Retina (tissue), 1 donor: Measurements from ENCODE around the gene PLD1.
A peak's percentile ranks its signal among the peaks of the same experiment; 100 is the strongest.
"Not testable (repeated sequence)": the region's sequence is repeated elsewhere in the genome, so short reads cannot be mapped to it uniquely, and the experiment has no call there.

ENCODE experiments used
- DNase-seq: peaks from one replicate; pipeline ENCODE4 v3.0.0-alpha.2; 2016

Gene PLD1

GRCh38 chr3:171606151-171606751 is 204.0 kb downstream of the PLD1 start:
- no peak for DNase-seq

- DNase-seq = no peak
Measured at GRCh38 chr3:171604370-171604769, 205.9 kb downstream of the PLD1 start.

DNA sequence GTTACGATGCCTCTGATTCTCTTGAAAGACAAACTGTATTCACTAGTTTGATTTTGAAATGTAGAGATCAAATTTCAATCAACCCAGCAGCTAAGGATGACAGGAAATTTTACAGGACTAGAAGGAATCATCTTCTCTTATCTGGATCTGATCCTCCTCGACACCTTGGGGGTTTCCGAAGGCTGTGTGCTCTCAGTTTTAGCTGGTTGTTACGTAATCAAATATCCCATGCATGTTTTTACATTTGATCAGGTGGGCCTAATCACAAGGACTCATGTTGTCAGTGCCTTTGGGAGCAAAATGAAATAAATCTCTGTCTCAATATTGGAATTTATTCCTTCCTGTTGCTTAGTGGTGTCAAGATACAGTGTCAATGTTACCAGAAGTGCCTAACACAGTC is 208.2 kb downstream of the PLD1 start:
- no peak for DNase-seq

DNA sequence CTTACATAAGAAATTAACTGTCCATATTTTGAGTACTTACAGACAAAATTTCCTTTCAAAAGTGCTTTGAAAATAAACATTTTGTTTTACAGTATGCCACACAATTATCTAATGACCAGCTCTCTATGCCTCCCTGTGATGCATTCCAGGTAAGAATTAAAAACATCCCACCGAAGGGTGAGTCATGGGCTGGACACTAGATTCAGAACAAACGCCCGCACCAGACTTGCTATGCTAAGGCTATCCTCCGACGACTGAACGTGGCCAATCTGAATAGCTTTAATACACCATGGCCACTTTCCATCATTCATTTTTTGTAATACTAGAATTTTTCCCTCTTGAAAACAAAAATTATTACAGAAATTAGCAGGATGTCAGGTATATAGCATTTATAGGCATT is 210.3 kb downstream of the PLD1 start:
- no peak for DNase-seq

- DNase-seq = no peak
Measured at GRCh38 chr3:171598990-171599389, 211.3 kb downstream of the PLD1 start.

DNA sequence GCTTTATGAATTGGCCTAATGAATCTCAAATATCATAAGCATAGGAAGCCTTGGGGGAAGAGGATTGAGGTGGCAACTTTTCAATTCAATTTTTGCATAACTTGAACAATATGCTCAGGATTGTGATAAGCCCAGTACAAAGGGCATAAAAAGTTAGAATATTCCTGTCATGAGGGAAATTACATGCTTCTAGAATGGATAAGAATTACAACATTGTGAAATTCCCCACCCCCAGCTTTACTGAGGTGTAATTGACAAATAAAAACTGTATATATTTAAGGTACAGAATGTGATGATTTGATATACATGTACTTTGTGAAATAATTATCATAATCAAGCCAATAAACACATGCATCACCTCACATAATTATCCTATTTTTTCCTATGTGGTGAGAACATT is 217.5 kb downstream of the PLD1 start:
- no peak for DNase-seq

DNA sequence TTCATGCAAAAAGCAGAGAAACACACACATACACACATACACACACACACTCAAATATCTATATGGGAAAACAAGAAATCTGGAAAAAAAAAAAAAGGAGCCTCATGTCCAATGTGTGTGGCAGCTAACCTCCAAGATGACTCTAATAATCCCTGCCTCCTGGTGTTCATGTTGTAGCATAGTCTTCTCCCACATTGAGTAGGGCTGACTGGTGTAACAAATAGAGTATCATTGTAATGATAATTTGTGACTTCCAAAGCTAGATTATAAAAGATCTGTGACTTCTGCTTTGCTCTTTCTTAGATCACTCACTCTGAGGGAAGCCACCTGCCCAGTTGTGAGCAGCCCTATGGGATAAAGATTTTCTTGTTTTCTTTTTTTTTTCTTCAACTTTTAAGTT is 219.2 kb downstream of the PLD1 start:
- no peak for DNase-seq

- no peak for DNase-seq
Measured at GRCh38 chr3:171586274-171586673, 224.0 kb downstream of the PLD1 start.

GRCh38 chr3:171585039-171585438 is 225.2 kb downstream of the PLD1 start:
- DNase-seq = no peak

GRCh38 chr3:171584100-171584499 is 226.2 kb downstream of the PLD1 start:
- no peak for DNase-seq

DNA sequence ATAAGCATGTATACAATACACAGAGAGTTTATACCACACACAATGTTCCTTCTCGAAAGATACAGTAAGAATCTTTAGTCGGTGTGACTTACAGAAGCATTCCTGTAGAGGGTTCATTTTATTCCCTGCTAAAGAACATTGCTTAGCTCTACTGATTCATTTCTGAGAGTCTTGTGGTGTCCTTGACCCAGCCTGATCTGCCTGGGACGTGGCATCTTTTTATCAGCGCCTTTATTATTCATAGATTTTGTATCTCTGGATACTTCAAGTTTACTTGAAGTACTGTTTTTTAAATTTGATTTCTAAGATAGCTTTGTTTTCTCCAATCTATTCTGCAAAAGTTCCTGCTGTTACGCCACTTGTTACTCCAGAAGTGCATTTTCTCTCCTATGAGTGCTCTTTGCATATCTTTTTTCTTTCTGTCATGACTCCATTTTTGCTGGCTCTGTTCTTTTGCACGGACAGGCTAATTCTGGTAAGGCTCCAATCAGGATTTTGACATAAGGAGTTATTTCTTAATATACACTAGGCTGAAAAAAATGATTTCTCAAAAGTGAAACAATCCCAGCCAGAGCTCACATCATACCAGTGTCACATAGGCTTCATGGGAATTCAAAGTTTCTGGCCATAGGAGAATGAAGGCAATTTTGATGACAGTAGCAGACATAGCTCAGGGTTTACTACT is 235.6 kb downstream of the PLD1 start:
- DNase-seq = no peak

GRCh38 chr3:171569571-171570132 is 240.6 kb downstream of the PLD1 start:
- no peak for DNase-seq

GRCh38 chr3:171568766-171569165 is 241.5 kb downstream of the PLD1 start:
- no peak for DNase-seq

DNA sequence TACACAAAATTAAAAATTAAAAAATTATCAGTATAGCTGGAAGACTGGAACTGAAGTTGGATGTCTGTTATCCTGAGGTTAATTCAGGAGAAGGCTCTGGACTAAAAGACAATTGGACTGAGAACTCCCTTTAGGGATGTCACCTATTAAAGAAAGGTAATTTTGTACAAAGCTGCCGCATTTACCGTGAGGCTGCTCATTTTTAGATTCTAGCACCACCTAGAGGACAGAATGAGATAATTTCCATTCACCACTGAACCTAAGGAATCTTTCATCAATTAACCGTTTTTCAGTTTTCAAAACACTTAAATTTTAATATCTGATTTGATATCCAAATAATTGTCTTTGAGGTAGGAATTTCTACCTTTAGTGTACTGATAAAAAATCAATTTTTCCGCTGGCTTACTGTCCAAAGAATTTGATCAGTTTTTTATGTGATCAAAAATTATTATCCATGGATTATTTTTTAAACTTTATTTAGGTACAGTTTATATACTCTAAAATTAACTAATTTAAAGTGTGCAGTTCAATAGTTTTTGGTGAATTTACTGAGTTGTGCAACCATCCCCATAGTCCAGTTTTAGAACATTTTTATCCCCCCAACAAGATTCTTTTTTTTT is 243.4 kb downstream of the PLD1 start:
- peak; percentile 43 for DNase-seq

GRCh38 chr3:171565481-171566058 is 244.7 kb downstream of the PLD1 start:
- DNase-seq = no peak

- no peak for DNase-seq
Measured at GRCh38 chr3:171564748-171565480, 245.4 kb downstream of the PLD1 start.

DNA sequence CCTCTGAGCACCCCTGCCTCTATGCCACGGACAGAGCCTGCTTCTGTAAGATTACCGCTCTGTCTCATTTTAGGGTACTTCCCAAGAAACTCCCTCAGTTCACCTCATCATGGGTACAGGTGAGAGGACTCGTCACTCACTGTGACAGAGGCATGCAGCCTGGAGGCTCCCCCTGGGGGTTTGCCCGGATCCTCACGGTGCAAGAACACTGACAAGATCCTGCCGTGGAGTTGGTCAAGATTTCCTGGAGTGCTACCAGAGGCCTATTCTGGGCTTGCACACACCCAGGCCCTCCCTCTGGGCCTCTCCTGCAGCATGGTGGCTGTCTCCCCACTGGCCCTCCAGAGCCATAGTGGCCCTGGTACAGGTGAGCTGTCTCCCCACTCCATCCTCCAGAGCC is 247.0 kb downstream of the PLD1 start:
- no peak for DNase-seq

DNA sequence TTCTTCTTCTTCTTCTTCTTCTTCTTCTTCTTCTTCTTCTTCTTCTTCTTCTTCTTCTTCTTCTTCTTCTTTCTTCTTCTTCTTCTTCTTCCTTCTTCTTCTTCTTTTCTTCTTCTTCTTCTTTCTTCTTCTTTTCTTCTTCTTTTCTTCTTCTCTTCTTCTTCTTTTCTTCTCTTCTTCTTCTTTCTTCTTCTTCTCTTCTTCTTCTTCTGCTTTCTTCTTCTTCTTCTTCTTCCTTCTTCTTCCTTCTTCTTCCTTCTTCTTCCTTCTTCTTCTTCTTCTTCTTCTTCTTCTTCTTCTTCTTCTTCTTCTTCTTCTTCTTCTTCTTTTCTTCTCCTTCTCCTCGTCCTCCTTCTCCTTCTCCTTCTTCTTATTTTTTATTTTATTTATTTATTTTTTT is 247.8 kb downstream of the PLD1 start:
- not testable (repeated sequence) for DNase-seq

DNA sequence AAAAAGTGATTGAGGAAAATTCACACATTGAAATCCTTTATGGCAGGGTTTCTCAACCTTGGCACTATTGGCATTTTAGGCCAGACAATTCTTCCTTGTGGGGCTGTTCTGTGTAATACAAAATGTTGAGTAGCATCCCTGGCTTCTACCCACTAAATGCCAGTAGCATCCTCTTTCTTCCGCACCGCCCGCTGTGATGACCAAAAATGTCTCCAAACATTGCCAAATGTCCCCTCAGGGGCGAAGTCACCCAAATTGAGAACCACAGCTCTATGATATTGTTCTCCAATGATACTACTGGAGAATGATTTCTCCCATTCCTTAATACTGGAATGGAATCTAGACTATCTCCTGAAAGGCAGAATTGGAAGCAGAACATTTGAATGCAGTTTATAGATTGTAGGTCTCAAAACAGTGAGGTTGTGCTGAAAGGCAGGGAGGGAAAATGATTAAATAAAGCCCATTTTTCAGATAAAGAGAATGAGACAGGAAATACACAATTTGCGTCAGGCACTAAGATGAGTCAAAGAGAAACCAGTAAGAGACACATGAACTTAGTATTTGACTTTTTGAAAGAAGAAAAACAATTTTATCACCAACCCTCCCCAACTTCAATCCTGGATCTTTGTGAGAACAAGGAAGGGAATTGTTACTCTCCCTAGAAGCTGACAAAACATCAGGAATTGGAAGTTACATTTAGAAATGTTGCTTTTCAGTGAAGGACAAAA is 248.5 kb downstream of the PLD1 start:
- no peak for DNase-seq

DNA sequence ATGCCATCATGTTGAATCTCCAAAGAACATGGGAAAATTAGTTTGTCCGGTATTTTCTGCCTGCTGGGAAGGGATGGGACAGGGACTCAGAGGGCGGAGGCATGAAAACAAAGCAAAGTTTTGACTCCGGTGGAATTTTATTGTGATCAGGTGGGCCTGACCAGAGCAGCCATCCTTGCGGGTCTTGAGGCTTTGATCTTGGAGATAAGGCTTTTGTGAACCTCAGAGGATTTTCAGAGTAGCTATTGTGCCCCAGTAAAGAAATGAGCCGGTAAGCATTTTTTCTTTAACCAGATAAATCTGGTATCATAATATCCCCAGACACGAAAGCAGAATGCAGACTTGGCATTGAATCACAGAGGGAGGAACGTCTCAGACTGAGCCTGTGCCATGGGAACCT is 250.7 kb downstream of the PLD1 start:
- no peak for DNase-seq

- no peak for DNase-seq
Measured at GRCh38 chr3:171558188-171558696, 252.0 kb downstream of the PLD1 start.

DNA sequence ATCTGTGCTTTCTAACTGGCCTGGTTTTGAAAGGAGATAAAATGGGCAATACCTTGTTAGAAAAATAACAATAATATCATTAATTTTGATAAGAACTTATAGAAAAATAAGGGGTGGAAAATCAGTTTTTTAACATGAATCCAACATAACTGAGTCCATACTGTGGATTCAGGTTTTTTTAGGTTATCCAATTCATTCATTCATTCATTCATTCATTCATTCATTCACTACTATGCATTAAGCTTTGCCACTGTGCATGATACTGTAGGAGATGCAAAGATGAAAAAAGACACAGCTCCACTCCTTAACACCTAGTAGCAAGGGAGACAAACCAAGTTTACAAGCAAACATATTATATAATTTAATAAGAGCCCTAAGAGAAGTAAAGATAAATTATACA is 253.1 kb downstream of the PLD1 start:
- no peak for DNase-seq
